ENCODE measurements around the gene RWDD3. TPM values are rescaled to one million over a fixed set of nuclear protein-coding genes. Genes with fewer than 3 reads are reported as not detected.
A peak's percentile ranks its signal among the peaks of the same experiment; 100 is the strongest.

Gene RWDD3
- total and polyA plus RNA-seq, 2 of the 13 experiments (the other 11 are each of a cell fraction or from before 2014, with no cell fraction given) = 18.3 to 21.2 TPM

GRCh38 chr1:95257758-95258157 lies 23.7 kb downstream of the RWDD3 start (continued):
- TF ChIP-seq GMEB1 (CRISPR knock-in tag; IDR thresholded peaks at IDR 0.05; ENCODE audit: borderline replicate concordance) = no peak
- TF ChIP-seq ARID5B (CRISPR knock-in tag; IDR thresholded peaks at IDR 0.05) = peak; percentile 13; the same call in 1 of the 2 replicates
- no peak for TF ChIP-seq ERF (CRISPR knock-in tag; IDR thresholded peaks at IDR 0.05)
- 0 out of 2 replicates have a peak, but pooled peaks have one; percentile 38 for TF ChIP-seq ARID3A (IDR thresholded peaks at IDR 0.05; ENCODE audit: low read depth, low read length)
- TF ChIP-seq DRAP1 (CRISPR knock-in tag; IDR thresholded peaks at IDR 0.05) = no peak
- TF ChIP-seq ZNF646 (CRISPR knock-in tag; IDR thresholded peaks at IDR 0.05) = no peak
- no peak for TF ChIP-seq ZNF24 (IDR thresholded peaks at IDR 0.05)
- no peak for TF ChIP-seq RXRA (CRISPR knock-in tag; IDR thresholded peaks at IDR 0.05)
- no peak for TF ChIP-seq THAP8 (CRISPR knock-in tag; IDR thresholded peaks at IDR 0.05; ENCODE audit: borderline replicate concordance)
- TF ChIP-seq MZF1 (CRISPR knock-in tag; IDR thresholded peaks at IDR 0.05; ENCODE audit: borderline replicate concordance) = no peak
- no peak for TF ChIP-seq FOSL1 (CRISPR knock-in tag; IDR thresholded peaks at IDR 0.05; ENCODE audit: borderline replicate concordance)
- no peak for TF ChIP-seq ZNF383 (CRISPR knock-in tag; IDR thresholded peaks at IDR 0.05; ENCODE audit: borderline replicate concordance)
- TF ChIP-seq DPF2 (CRISPR knock-in tag; IDR thresholded peaks at IDR 0.05; ENCODE audit: borderline replicate concordance, low read depth) = no peak
- TF ChIP-seq ZSCAN25 (CRISPR knock-in tag; IDR thresholded peaks at IDR 0.05) = no peak
- no peak for TF ChIP-seq ZNF772 (CRISPR knock-in tag; IDR thresholded peaks at IDR 0.05)

Measured in HepG2 (cell line).